CD1c-positive myeloid dendritic cell (primary cell): ENCODE results near the gene ZBTB45.
"Not testable (repeated sequence)": the region's sequence is repeated elsewhere in the genome, so short reads cannot be mapped to it uniquely, and the experiment has no call there.

ENCODE experiments used
- DNase-seq: peaks from one replicate; pipeline ENCODE4 v3.0.0-alpha.2; 2016; ENCODE audit errors: extremely low spot score

Gene ZBTB45

DNA sequence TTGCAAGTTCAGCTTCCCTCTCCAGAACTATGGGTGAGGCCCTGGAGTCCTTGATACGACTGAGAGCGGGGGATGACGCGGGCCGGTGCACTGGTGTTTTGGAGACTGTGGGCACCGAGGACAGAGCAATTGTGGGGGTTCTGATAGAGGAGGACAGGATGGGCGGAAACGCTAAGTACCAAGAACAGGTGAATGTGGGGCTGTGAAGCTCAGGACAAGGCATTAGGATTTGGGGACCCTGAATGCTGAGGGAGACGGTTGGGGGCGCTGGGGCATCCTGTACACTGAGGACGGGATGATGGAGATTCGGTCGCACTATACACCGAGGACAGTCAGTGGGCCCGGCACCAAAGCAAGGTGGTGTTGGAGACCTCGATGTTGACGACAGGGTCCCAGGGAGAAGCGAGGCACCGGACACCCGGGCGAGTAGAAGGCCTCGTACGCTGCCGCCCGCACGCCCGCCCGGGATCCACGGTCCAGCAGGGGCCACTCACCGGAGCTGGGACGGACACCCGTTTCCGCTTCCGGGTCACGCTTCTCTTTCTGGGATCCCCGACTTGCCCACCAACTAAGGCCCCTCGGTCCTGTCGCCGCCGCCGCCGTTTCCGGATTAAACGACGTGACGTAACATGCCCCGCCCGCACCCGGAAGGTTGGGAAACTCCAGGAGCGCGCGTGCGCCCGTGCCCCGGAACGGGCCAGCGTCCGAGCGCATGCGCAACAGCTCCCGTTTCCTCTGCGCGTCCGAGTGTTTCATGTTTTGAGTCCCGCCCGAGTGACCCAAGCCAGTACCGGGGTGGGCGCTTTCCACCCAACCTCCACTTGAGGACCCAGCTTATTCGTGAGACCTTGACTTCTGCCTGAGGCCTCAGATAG lies 35.1 kb upstream of the ZBTB45 start, which contains the start of gene CHMP2A:
Gene CHMP2A, minus strand, starts transcription at position 612 of the 875 bp plus-strand sequence. CDS start 893 bp downstream, outside the sequence.
- peak; percentile 99 for DNase-seq

DNA sequence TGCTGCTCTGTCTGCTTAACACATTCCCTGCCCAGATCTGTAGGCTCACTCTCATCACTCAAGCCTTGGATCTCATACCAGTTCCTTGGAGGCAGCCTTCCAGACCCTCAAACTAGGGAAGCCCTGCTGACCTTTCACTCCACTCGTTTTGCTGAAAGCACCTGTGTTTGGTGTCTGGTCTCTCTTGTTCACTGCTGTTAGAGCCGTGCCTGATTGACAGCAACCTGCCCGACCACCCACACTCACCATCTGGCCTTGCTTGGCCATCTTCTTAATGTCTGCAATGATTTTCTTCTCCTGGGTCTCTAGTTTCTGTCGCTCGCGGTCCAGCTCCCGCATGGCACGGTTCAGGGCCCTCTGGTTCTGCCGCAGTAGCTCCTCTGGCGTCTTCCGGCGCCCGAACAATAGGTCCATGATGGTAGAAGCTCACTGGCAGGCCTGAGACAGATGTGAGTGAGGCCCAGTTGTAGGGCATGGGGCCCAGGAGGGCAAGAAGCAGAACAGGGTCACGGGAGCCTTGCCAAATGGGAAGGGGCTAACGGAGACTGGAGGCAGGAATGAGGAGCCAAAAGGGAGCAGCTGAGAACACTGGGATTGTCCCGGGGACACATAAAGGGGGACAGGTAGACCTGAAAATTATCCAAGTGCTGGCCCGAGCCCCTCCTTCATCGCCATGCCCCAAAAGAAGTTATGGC lies 34.3 kb upstream of the ZBTB45 start:
- DNase-seq = no peak

DNA sequence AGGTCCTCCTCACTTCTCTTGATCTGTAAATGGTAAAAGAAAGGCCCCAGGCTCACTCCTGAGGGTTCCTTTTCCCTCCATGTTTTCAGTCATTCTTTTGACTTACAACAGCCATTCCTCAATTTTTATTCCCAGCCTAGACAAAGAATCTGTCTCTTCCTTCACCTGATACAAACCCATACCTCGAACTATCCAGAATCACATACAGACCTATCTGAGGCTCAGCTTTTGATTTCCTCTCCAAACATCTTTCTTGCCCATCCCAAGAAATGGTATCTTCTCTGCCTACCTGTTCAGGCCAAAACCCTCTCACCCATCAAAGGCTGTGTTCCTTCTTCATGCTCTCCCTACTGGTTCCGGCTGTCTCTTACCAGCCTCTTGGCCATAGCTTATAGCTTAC lies 33.0 kb upstream of the ZBTB45 start:
- no peak for DNase-seq

DNA sequence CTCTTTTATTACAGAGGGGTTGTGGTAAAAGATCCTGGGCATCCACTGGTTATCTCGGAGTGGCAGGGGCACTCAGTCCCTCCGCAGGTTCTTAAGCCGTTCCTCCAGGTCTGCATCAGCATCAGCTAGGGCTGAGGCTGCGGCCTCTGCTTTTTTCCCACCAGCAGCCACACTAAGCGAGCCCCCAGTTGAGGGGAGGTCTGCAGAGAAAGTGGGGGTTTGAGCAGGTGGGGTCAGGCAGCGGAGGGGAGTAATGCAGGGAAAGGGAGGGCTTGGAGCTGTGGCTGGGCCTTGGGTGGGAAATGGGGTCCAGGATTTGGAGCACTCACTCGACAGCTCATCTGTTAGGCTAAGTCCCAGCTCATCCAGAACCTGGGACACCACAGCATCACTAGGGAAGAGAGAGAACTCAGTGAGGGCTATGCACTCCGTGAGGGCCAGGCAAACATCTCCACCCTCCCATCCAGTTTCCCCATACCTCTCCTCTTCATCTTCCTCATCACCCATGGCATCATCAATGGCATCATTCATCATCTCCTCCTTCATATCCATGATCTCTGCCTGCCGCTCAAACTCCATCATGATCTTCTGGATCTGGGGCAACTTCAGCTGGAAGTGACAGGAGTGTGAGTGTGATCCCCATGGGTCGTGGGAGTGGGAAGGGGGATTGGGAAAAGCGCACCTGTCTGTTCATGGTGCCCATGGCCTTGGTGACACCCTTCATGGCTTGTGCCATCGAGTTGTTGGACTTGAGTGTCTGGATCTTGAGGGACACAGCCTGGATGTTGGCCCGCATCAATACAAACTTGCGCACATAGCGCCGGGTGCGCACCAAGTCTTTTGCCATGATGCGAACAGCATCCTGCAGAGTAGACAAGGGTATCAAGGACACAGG lies 32.2 kb upstream of the ZBTB45 start:
- DNase-seq = no peak

DNA sequence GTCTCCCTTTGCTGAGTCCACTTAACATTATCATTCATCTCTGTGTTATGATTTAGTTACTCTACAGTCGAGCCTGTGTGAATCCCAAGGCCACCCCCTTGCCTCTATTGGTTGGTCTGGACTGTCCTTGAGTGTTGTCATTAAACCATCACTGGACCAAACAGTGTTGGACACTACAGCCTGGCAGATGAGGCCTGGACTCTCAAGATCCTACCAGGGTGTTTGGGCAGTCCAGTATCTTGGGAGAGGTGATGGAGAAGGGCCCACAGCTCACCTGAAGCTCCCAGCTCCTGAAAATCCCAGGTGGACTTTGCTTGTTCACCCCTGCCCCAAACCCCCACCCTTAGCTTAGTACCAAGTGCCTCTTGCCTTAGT lies 31.5 kb upstream of the ZBTB45 start:
- DNase-seq = no peak

DNA sequence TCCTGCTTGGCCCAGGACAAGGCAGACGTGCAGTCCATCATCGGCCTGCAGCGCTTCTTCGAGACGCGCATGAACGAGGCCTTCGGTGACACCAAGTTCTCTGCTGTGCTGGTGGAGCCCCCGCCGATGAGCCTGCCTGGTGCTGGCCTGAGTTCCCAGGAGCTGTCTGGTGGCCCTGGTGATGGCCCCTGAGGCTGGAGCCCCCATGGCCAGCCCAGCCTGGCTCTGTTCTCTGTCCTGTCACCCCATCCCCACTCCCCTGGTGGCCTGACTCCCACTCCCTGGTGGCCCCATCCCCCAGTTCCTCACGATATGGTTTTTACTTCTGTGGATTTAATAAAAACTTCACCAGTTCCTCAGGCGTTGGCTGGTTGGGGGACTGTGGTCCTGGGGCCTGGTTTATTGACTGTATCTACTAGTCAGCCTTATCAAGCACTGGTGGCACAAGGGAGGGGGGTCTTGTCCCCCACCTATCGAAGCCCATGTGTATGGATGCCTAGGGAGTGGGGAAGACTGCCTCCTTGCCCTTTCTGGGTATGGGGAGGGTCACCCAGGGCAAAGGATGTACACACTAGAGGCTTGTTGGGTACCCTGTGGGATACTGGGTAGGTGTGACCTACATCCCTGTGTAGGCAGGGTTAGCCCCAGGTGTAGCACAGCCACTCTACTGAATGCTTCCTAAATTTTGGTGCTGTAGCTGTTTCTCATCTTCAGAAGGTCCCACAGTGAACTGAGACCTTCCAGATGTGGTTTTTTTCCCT lies 30.9 kb upstream of the ZBTB45 start:
- no peak for DNase-seq

DNA sequence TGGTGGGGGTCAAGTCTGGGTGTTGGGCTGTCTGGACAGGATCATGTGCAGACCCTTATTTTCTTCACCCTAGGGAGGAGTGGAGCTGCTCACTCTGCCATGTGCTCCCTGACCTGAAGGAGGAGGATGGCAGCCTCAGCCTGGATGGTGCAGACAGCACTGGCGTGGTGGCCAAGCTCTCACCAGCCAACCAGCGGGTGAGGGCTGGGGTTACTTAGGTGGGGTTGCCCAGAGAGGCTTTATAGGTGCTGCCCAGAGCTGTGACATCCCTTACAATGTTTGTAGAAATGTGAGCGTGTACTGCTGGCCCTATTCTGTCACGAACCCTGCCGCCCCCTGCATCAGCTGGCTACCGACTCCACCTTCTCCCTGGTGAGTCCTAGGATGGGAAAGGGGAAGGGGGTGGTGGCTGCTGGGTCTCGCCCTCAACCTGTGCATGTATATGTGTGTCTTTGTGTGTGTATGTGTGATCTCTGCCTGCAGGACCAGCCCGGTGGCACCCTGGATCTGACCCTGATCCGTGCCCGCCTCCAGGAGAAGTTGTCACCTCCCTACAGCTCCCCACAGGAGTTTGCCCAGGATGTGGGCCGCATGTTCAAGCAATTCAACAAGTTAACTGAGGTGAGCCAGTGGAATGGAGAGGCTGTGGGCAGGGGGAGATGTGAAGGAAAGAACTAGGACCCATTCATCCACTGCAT lies 30.2 kb upstream of the ZBTB45 start:
- no peak for DNase-seq

DNA sequence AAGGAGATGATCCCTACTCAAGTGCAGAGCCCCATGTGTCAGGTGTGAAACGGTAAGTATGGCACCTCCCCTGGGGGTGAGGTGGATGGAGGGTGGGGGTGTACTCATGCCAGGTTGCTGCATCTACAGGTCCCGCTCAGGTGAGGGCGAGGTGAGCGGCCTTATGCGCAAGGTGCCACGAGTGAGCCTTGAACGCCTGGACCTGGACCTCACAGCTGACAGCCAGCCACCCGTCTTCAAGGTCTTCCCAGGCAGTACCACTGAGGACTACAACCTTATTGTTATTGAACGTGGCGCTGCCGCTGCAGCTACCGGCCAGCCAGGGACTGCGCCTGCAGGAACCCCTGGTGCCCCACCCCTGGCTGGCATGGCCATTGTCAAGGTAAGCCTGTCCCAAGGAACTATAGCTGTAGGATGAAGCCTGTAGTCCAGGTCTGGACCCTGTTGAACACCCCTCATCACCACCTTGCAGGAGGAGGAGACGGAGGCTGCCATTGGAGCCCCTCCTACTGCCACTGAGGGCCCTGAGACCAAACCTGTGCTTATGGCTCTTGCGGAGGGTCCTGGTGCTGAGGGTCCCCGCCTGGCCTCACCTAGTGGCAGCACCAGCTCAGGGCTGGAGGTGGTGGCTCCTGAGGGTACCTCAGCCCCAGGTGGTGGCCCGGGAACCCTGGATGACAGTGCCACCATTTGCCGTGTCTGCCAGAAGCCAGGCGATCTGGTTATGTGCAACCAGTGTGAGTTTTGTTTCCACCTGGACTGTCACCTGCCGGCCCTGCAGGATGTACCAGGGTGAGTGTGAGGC lies 29.5 kb upstream of the ZBTB45 start:
- no peak for DNase-seq

DNA sequence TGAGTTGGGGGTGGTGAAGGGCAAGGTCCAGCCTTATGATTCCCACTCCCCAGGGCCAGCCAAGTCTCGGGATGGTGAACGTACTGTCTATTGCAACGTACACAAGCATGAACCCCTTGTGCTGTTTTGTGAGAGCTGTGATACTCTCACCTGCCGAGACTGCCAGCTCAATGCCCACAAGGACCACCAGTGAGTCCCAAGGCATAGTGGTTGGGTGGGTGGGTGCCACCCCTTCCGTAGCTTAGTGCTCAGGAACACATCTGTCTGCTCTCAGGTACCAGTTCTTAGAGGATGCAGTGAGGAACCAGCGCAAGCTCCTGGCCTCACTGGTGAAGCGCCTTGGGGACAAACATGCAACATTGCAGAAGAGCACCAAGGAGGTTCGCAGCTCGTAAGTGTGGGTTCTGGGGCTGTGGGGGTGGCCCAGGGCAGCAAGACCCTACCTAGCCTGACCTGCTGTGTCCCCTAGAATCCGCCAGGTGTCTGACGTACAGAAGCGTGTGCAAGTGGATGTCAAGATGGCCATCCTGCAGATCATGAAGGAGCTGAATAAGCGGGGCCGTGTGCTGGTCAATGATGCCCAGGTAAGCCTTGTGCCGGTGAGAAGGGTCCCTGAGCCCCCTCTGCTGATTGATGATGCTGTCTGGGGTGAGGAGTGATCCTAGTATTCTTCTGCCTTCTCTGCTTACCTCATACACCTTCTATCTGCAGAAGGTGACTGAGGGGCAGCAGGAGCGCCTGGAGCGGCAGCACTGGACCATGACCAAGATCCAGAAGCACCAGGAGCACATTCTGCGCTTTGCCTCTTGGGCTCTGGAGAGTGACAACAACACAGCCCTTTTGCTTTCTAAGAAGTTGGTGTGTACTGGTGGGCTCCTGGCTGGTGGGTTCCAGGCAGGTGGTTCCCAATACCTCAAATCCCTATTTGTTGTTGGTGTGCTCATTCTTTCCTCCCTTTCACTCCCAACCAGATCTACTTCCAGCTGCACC lies 28.0 kb upstream of the ZBTB45 start:
- DNase-seq = no peak

DNA sequence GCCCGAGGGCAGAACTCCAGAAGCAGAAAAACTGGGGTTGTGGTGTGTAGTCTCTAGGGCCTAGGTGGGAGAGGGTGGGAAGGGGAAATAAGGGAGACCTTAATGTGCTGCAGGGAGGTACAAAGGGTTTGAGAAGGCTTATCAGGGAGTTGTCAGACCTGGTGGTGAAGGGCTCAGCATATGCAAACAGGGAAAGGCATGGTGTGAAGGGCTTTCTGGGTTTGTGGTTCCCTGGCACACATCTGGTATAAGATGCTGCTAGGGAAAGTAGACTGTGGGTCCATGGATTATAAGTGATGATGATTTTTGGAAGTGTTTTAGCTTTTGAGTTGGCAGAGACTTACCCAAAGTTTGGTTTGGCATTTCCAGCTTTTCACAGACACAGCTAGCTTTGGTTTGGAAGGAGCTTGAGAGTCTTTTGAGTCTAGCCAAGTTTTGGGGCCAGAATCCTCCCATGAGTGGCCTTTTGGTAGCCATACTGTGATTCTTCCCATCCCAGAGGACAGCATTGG lies 26.5 kb upstream of the ZBTB45 start:
- no peak for DNase-seq

DNA sequence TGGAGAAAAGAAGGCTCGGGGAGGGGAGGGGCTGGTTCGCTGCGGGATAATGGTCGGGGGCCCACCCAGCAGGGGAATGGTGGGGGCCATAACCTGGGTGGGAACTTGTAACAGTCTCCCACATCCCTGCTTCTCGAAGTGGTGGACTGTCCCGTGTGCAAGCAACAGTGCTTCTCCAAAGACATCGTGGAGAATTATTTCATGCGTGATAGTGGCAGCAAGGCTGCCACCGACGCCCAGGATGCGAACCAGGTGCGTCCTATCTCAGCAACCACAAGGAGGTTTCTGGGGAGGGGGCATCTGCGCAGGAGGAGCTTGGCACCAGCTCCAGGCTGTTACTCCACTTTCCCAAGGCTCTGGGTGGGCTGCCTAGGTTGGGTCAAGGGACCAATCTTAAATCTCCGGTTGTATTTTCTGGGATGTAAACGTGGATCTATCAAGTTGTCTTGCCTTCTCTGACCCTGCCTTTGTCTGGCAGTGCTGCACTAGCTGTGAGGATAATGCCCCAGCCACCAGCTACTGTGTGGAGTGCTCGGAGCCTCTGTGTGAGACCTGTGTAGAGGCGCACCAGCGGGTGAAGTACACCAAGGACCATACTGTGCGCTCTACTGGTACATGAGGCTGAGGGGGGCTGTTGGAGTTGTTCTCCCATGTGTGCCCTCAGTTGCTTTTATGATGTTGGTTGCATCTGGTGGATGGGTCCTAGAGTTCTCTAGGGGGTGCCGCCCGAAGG lies 25.8 kb upstream of the ZBTB45 start:
- DNase-seq = no peak

DNA sequence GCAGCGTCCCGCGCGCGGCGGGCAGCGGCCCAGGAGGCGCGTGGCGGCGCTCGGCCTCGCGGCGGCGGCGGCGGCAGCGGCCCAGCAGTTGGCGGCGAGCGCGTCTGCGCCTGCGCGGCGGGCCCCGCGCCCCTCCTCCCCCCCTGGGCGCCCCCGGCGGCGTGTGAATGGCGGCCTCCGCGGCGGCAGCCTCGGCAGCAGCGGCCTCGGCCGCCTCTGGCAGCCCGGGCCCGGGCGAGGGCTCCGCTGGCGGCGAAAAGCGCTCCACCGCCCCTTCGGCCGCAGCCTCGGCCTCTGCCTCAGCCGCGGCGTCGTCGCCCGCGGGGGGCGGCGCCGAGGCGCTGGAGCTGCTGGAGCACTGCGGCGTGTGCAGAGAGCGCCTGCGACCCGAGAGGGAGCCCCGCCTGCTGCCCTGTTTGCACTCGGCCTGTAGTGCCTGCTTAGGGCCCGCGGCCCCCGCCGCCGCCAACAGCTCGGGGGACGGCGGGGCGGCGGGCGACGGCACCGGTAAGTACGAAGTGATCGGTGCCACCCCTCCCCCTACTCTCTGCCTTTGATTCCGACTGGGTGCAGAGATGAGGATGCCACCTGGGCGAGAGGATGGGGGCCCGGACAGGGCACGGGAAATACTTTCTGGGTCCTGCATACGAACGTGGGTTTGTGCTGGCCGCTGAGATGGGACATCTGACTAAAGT lies 25.1 kb upstream of the ZBTB45 start:
- no peak for DNase-seq

DNA sequence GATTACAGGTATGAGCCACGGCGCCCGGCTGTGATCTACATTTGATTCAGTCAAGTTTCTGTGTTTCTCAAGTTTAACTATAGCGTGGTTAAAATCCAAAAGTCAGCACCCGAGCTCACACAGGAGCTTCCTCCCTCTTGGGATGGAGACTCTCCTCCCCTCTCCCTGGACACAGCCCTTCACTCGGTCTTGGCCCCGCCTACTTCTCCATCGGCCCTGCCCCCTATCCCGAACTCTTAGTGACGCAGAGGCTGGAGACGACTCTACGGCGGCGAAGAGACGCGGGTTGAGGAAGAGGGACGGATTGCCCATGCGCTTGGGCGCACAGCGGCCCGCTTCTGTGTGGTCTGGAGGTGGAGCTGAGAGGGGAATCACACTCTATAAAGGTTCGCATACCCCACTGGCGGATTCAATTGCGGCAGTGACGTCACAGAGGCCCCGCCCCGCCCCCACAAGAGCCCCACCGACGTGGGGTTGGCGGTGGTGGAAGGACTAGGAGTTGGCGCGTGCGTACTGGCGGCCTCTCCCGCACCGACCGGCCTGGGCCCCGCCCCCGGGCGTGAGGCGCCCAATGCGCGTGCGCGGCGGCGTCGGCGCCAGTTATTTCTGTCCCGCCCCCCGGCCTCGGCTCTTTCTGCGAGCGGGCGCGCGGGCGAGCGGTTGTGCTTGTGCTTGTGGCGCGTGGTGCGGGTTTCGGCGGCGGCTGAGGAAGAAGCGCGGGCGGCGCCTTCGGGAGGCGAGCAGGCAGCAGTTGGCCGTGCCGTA lies 24.4 kb upstream of the ZBTB45 start, which contains the start of gene TRIM28:
Gene TRIM28, plus strand, starts transcription at position 239 of the 765 bp plus-strand sequence. CDS start 694 bp downstream, outside the sequence.
- peak; percentile 99 for DNase-seq

DNA sequence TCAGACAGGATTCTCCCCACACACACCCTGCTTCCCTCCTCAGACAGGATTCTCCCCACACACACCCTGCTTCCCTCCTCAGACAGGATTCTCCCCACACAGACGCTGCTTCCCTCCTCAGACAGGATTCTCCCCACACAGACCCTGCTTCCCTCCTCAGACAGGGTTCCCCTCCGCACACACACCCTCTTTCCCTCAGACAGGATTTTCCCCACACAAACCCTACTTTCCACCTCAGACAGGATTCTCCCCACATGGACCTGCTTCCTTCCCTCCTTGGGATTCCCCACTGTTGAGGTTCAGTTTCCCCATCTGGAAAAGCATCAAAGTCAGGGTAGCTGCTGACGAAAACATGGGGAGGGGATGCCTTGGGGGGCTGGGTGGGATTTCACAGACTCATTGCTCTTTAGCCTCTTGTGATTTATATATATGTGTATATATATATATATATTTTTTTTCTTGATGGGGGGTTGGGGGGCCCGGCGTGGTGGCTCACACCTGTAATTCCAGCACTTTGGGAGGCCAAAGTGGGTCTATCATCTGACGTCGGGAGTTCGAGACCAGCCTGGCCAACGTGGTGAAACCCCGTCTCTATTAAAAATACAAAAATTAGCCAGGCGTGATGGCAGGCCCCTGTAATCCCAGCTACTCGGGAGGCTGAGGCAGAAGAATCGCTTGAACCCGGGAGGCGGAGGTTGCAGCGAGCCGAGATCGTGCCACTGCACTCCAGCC lies 23.2 kb upstream of the ZBTB45 start:
- DNase-seq = not testable (repeated sequence)

DNA sequence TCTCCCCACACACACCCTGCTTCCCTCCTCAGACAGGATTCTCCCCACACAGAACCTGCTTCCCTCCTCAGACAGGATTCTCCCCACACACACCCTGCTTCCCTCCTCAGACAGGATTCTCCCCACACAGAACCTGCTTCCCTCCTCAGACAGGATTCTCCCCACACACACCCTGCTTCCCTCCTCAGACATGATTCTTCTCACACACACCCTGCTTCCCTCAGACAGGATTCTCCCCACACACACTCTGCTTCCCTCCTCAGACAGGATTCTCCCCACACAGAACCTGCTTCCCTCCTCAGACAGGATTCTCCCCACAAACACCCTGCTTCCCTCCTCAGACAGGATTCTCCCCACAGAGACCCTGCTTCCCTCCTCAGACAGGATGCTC lies 19.6 kb upstream of the ZBTB45 start:
- DNase-seq = not testable (repeated sequence)
